HK-2 (cell line): ENCODE data around the gene TPSG1.
A peak's percentile ranks its signal among the peaks of the same experiment; 100 is the strongest.
"Not testable (repeated sequence)": the region's sequence is repeated elsewhere in the genome, so short reads cannot be mapped to it uniquely, and the experiment has no call there.

ENCODE experiments used
- DNase-seq: peaks from one replicate; pipeline ENCODE4 v3.0.0-alpha.2; 2018; ENCODE audit not compliant: unreplicated experiment

TPSG1 gene

GRCh38 chr16:1225051-1225451 lies at the start of gene TPSG1:
Gene TPSG1 (minus strand): TSS chr16:1225268. CDS start chr16:1225252, 16 bp downstream.
- no peak for DNase-seq

GRCh38 chr16:1274767-1275166 lies 49.7 kb upstream of the TPSG1 start:
- DNase-seq: no peak

GRCh38 chr16:1273816-1274215 lies 48.7 kb upstream of the TPSG1 start:
- DNase-seq: no peak

- no peak for DNase-seq
These were observed 47.6 kb upstream of the TPSG1 start for GRCh38 chr16:1272453-1273198.

- peak; percentile 28 for DNase-seq
These were observed 46.8 kb upstream of the TPSG1 start for GRCh38 chr16:1271724-1272413.

- no peak for DNase-seq
These were observed 46.3 kb upstream of the TPSG1 start for GRCh38 chr16:1271380-1271723.

- DNase-seq: not testable (repeated sequence)
These were observed 44.4 kb upstream of the TPSG1 start for GRCh38 chr16:1269418-1269817.

- DNase-seq: no peak
These were observed 40.8 kb upstream of the TPSG1 start for GRCh38 chr16:1265826-1266225.

GRCh38 chr16:1265090-1265630 lies 40.1 kb upstream of the TPSG1 start:
- no peak for DNase-seq

GRCh38 chr16:1264345-1265089 lies 39.4 kb upstream of the TPSG1 start:
- DNase-seq: no peak

- DNase-seq: no peak
These were observed 38.7 kb upstream of the TPSG1 start for GRCh38 chr16:1263591-1264344.

GRCh38 chr16:1262846-1263221 lies 37.8 kb upstream of the TPSG1 start:
- no peak for DNase-seq

GRCh38 chr16:1262210-1262845 lies 37.3 kb upstream of the TPSG1 start:
- DNase-seq: no peak

GRCh38 chr16:1261131-1261892 lies 36.2 kb upstream of the TPSG1 start:
- DNase-seq: no peak

GRCh38 chr16:1260101-1260680 lies 35.1 kb upstream of the TPSG1 start:
- DNase-seq: no peak

GRCh38 chr16:1259760-1260068 lies 34.6 kb upstream of the TPSG1 start:
- no peak for DNase-seq

GRCh38 chr16:1258906-1259759 lies 34.1 kb upstream of the TPSG1 start:
- DNase-seq: no peak

GRCh38 chr16:1258225-1258600 lies 33.1 kb upstream of the TPSG1 start:
- no peak for DNase-seq

GRCh38 chr16:1257561-1258224 lies 32.6 kb upstream of the TPSG1 start:
- DNase-seq: no peak
